K562 (cell line): ENCODE measurements around the gene P2RY11. TPM values are rescaled to one million over a fixed set of nuclear protein-coding genes. Genes with fewer than 3 reads are reported as not detected.
A peak's percentile ranks its signal among the peaks of the same experiment; 100 is the strongest.

Experiments used
- BMI1 ChIP-seq: fragments of 150-350 bp; IDR thresholded peaks from 2 replicates; pipeline ENCODE4 v1.6.1; 2014; ENCODE audit warnings: low read length
- CGGBP1 ChIP-seq: fragments of 250-450 bp; sonication (Bioruptor Pico); IDR thresholded peaks from 2 replicates; pipeline ENCODE4 v1.9.0; 2021; ENCODE audit warnings: mild to moderate bottlenecking
- HLTF ChIP-seq: fragments of 450-650 bp; IDR thresholded peaks from 2 replicates; pipeline ENCODE4 v1.6.1; 2016
- MCM7 ChIP-seq, 2 experiments: fragments of 450-650 bp; IDR thresholded peaks; 2 replicates each; pipeline ENCODE4 v1.6.1; 2016 to 2018
- MYC ChIP-seq, 2 experiments: fragments of 250-450 bp in 1 of 2; sonication (Bioruptor Pico) in 1 of 2; IDR thresholded peaks; 2 replicates each; pipeline versions ENCODE4 v1.5.1 to v1.6.1; 2012 to 2021; ENCODE audit warnings: low read depth in 2 of 2, borderline replicate concordance in 1 of 2, improper control_type of control experiment in 1 of 2, low read length in 1 of 2, mild to moderate bottlenecking in 1 of 2, moderate library complexity in 1 of 2
- RBM15 ChIP-seq: fragments of 200-400 bp; formaldehyde crosslinking; IDR thresholded peaks from 2 replicates; pipeline ENCODE4 v1.6.1; 2018; ENCODE audit warnings: mild to moderate bottlenecking, low read length, moderate library complexity; ENCODE audit not compliant: insufficient read depth
- RCOR1 ChIP-seq, 2 experiments: IDR thresholded peaks; 2 replicates each; pipeline ENCODE4 v1.6.1; 2012; ENCODE audit warnings: low read depth in 2 of 2, low read length in 2 of 2, borderline replicate concordance in 1 of 2, improper control_type of control experiment in 1 of 2
- REST ChIP-seq, 2 experiments: fragments of 450-650 bp; formaldehyde crosslinking in 1 of 2; IDR thresholded peaks; 2 replicates each; pipeline versions ENCODE4 v1.4.0 to v1.6.1; 2014 to 2020; ENCODE audit warnings: mild to moderate bottlenecking in 2 of 2, borderline replicate concordance in 1 of 2, low read depth in 1 of 2
- RNF2 ChIP-seq: sonication (generic); IDR thresholded peaks from 2 replicates; pipeline ENCODE4 v1.6.1; 2016
- SMARCA4 ChIP-seq: fragments of 450-650 bp; IDR thresholded peaks from 2 replicates; pipeline ENCODE4 v1.6.1; 2016
- ZNF146 ChIP-seq: IDR thresholded peaks from one replicate; pipeline ENCODE4 v1.6.1; 2018; ENCODE audit warnings: missing compliant biosample characterization; ENCODE audit not compliant: unreplicated experiment
- ZNF76 ChIP-seq: fragments of 250-450 bp; sonication (Bioruptor Pico); IDR thresholded peaks from 2 replicates; pipeline ENCODE4 v1.4.0; 2020; ENCODE audit warnings: mild to moderate bottlenecking, moderate library complexity, borderline replicate concordance
- polyA plus RNA-seq, 8 experiments: library from polyadenylated mRNA; depleted of rRNA in 4 of 8; stranded (reverse) in 5 of 8; unstranded in 3 of 8; fragments of >200 nt; fragmentation: Nextera tagmentation in 2 of 8; fragmentation: Illumina TruSeq in 1 of 8; extraction: Ambion mirVana in 2 of 8; extraction: Trizol in 1 of 8; gene quantifications; 2 replicates each; pipeline versions ENCODE4 v1.2.1 to v1.2.3, GENCODE V29; 2011 to 2014; ENCODE audit warnings: inconsistent platforms in 1 of 8, missing spikeins in 1 of 8
- total RNA-seq, 7 experiments: library from RNA; depleted of rRNA in 6 of 7; stranded (reverse); fragments of >200 nt in 6 of 7; fragmentation: Illumina TruSeq in 2 of 7; extraction: Trizol in 2 of 7; gene quantifications; 2 replicates each; pipeline versions ENCODE4 v1.2.1 to v1.2.3, GENCODE V29; 2011 to 2021; ENCODE audit warnings: low replicate concordance in 1 of 7
- TF ChIP-seq, protein P1 (sequence below): fragments of 450-650 bp; IDR thresholded peaks from 2 replicates; pipeline ENCODE4 v1.6.1; 2016
- TF ChIP-seq, protein P2 (sequence below): fragments of 450-650 bp; IDR thresholded peaks from 2 replicates; pipeline ENCODE4 v1.6.1; 2018; ENCODE audit warnings: mild to moderate bottlenecking, low read depth; ENCODE audit not compliant: partially characterized antibody
- TF ChIP-seq, protein P3 (sequence below): IDR thresholded peaks from 2 replicates; pipeline ENCODE4 v1.6.1; 2011; ENCODE audit not compliant: insufficient read length; ENCODE audit errors: extremely low read depth

The P2RY11 gene
- total and polyA plus RNA-seq, 9 of the 15 experiments (the other 6 are each of a cell fraction or from before 2014, with no cell fraction given) = 0.03 to 10.1 (median 1.5) TPM

GRCh38 chr19:10085641-10086590 is 25.6 kb upstream of the P2RY11 start, which contains the start of gene SHFL (continued):
- TF ChIP-seq REST (IDR thresholded peaks at IDR 0.05; ENCODE audit: borderline replicate concordance) (no peak), REST (CRISPR knock-in tag; IDR thresholded peaks at IDR 0.05; ENCODE audit: low read depth) (no peak), HLTF (no peak), BMI1 (no peak), RCOR1 (IDR thresholded peaks at IDR 0.05; ENCODE audit: borderline replicate concordance in 1 of 2, low read depth in 2 of 2, low read length in 2 of 2) (peak; percentile 81 to 99), RNF2 (no peak), RBM15 (no peak), MCM7 (IDR thresholded peaks at IDR 0.05) (no peak), ZNF76 (CRISPR knock-in tag) (no peak), SMARCA4 (no peak), CGGBP1 (CRISPR knock-in tag) (no peak), ZNF146 (CRISPR knock-in tag) (no peak), MYC (IDR thresholded peaks at IDR 0.05; ENCODE audit: low read depth, low read length) (peak; percentile 23; the same call in 1 of the 2 replicates), MYC (CRISPR knock-in tag; IDR thresholded peaks at IDR 0.05; ENCODE audit: borderline replicate concordance, low read depth) (no peak)
- TF ChIP-seq, protein P1, sequence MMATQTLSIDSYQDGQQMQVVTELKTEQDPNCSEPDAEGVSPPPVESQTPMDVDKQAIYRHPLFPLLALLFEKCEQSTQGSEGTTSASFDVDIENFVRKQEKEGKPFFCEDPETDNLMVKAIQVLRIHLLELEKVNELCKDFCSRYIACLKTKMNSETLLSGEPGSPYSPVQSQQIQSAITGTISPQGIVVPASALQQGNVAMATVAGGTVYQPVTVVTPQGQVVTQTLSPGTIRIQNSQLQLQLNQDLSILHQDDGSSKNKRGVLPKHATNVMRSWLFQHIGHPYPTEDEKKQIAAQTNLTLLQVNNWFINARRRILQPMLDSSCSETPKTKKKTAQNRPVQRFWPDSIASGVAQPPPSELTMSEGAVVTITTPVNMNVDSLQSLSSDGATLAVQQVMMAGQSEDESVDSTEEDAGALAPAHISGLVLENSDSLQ = no peak
- TF ChIP-seq, protein P2, sequence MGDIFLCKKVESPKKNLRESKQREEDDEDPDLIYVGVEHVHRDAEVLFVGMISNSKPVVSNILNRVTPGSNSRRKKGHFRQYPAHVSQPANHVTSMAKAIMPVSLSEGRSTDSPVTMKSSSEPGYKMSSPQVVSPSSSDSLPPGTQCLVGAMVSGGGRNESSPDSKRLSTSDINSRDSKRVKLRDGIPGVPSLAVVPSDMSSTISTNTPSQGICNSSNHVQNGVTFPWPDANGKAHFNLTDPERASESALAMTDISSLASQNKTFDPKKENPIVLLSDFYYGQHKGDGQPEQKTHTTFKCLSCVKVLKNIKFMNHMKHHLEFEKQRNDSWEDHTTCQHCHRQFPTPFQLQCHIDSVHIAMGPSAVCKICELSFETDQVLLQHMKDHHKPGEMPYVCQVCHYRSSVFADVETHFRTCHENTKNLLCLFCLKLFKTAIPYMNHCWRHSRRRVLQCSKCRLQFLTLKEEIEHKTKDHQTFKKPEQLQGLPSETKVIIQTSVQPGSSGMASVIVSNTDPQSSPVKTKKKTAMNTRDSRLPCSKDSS = no peak
- TF ChIP-seq, protein P3, sequence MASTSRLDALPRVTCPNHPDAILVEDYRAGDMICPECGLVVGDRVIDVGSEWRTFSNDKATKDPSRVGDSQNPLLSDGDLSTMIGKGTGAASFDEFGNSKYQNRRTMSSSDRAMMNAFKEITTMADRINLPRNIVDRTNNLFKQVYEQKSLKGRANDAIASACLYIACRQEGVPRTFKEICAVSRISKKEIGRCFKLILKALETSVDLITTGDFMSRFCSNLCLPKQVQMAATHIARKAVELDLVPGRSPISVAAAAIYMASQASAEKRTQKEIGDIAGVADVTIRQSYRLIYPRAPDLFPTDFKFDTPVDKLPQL = no peak
